HG03442 (cell line): ENCODE measurements around the gene NCAM1.

Source experiments
- ATAC-seq: cut with Tn5 transposase; IDR thresholded peaks from one replicate; pipeline ENCODE4 v1.9.1; 2021; ENCODE audit warnings: mild to moderate bottlenecking, moderate library complexity; ENCODE audit not compliant: unreplicated experiment

Gene NCAM1

DNA sequence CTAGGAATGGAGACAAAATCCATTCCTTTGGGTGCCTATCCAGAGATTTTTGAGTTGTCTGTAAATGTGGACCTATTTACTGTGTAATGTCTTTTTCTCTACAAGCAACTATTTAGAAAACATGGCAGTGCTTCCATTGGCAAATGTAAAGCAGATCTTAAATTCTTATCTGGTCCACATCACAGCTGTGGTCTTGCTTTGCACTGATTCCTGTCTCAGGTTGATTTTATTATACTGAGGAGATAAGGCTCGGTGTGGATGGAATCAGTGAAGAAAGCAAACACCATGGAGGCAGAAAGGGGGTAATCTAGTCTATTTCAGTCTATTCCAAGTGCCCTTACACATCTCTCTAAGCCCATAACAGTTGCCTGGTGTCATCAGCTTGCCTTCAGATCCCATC is 160.5 kb downstream of the NCAM1 start:
- no peak for ATAC-seq

DNA sequence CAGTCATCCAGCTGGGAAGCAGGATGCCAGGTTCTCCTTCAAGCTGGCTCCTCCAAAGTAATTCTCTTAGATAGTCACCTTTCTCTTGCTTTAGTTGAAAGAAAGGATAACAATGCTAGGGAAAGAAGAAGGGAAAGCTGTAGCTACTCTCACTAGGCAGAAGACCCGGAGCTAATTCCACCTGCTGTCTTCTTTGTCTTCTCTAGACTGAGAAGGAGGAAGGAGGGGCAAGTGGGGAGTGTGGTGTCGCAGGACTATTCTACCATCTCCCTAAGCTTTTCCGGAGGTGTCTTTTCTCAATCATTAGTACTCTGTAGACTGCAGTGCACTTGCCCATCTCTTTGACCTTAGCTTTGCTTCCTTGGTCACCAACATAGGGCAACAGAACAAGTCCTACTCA is 162.8 kb downstream of the NCAM1 start:
- ATAC-seq, result no peak

DNA sequence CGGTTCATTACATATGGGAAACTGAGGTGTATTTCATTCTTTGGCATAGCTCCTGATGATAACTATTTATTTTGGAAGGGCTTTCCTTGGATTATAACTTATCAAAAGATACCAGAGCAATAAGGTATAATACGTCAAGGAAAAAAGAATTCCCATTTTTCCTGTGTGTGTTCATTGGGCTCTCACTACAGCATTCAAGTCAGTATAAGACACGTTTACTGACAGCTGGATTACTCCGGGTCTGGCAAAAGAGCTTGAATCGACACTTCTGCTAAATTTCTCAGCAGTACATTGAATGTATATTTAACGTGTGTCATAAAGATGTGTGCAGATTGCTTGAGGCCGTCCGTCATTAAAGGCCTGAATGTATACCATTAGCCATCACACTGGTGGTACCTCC is 163.4 kb downstream of the NCAM1 start:
- ATAC-seq, result no peak

DNA sequence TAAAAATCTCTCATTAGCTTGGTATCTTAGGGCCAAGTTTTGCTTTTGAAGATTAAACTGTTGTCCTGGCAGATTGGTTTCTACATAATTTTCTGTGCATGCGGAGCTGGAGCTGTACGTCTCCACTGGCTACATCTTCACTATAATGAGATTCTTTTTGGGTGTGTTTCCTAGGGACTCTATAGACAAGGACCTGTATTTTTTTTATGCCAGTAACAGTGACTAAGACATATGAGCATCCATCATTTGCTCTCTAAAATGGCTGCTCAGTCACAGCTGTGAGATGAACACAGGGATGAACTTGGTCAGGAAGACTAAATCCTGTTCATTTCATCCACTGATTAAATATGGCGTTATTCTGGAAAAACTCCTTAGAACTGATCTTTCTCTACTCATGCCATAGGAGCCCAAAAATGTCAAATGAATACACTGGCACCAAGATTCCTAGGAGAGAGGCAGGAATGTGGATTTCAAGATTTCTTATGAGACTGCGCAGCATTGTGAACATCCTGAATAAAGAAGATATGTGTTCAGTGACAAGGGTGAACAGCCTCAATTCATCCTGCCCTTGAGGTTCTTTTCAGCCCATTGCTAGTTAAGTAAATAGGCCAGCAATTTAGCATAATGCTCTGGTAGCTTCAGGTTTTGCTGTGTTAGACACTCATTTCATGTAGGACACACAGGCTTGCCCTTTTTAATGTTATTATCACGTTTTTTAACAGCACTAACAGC is 168.2 kb downstream of the NCAM1 start:
- no peak for ATAC-seq

DNA sequence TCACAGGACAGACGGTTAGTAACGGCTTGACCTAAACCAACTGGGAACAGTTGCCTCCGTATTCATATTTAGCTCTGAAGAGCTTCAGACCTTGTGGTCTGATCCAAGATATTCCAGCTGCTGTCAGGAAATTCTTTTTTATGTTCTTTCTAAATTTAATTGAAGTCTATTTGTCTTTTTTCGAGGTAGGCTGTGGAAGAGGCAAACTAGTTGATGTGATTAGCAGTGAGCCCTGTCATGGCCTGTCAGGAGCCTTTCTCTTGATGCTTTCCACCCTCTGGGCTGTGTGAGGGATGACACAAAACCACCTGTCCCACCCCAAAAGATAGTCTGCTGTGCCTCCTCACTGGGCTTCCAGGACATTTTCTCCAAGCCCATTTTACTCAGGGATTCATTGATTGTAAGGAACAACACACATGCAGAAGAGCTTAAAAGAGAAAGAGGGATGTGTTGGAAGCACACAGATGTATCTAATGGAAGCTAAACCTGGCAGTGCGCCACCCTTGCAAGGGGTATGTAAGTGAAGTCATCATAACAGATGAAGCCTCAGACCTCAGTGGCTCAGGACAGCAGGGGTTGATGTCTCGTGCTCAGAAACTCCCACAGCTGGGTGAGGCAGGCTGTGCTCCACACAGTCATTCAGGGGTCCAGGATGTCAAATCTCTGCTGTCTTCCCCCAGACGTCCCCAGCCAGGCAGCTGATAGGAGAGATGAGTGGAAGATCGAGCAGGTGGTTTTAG is 170.0 kb downstream of the NCAM1 start:
- no peak for ATAC-seq

DNA sequence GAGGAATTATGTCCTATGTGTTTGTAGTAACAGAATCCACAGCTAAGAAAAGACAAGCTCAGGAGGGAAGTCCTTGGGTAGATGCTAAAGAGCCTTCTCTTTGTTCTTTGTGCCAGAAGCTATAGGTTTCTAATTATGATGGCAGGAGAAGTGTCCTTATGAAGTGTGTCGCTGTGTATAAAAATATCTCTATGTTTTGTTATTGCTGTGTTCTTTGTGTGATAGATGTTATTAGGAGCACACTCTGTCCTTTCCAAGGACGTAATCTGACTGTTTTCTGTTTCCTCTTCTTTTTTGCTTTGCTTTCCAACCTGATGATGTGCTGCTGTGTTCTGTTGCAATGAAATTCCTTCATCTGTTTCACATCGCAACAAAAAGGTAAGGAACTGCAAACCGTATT is 171.9 kb downstream of the NCAM1 start:
- no peak for ATAC-seq

DNA sequence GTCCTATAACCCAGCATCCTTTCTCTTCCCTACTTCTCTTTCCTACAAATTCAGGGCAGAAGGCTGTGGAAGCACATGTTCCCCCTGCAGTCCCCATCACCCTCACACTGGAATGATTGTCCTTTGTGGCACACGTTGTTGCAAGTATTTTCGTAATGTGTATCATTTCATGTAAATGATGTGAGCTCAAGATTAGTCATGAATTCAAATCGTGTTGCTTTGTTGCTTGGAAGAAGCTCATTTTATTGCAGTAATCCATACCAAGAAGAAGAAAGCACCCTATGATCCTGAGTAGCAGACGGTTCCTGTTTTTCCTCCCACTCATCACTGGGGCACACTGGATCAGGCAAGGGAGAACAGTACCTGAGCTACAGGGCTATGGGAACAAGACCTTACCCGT is 173.4 kb downstream of the NCAM1 start:
- ATAC-seq, result no peak

GRCh38 chr11:113137713-113138529 is 176.7 kb downstream of the NCAM1 start:
- ATAC-seq, result no peak

GRCh38 chr11:113138731-113139130 is 177.5 kb downstream of the NCAM1 start:
- ATAC-seq, result no peak

GRCh38 chr11:113141010-113141409 is 179.8 kb downstream of the NCAM1 start:
- no peak for ATAC-seq

DNA sequence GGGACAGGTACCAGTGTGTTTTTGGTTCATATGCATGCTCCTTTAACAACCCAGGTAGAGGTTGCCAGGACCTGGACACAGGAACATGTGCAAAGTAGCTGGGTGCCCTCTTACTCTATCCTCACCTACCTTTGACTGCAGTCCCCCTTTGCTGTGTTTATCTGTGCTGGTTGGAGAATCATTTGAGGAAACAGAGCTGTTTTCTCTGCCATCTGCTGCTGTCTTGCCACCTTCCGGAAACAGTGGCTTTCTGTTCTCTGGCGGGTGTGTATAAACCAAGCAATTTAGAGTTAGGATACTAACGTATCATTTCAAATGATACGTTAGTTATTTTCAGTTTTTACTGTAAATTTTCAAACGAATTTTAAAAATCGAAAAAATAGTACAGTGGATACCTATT is 181.3 kb downstream of the NCAM1 start:
- no peak for ATAC-seq

GRCh38 chr11:113147249-113147648 is 186.0 kb downstream of the NCAM1 start:
- no peak for ATAC-seq

DNA sequence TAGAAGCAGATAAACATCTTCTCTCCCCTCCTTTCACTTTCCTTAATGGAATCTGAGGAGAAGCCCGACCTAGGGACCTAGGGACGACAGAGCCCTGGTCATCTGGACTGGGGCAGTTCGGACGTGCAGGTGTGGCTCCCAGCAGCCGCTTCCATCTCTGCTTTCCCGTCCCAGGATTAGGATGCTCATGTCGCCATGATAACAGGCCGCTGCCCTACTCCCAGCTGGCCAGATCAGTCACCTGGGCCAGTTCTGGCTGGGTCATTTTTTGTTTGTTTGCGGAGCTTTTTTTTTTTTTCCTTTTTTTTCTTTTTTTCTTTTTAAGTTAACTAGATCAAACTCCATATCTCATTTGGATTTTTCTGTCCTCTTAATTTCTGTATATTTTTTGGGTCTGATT is 186.9 kb downstream of the NCAM1 start:
- no peak for ATAC-seq

DNA sequence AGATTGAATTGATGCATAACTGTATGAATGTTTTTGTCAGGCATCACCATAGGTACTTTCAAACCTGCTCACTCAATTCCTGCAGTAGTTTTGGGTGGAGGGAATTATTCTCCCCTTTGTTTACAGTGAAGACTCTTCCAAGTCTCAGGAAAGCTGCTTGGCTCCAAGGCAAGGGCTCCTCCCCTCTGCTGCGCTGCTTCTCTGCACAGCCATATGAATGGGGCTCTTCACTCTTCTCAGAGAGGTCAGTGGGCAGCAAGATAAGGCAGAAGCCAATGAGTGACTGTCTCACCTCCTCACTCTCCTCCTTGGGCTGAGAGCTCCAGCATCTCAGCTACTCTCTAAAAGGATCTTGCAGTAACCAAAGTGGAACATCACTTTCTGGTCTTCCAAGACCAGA is 187.4 kb downstream of the NCAM1 start:
- no peak for ATAC-seq

DNA sequence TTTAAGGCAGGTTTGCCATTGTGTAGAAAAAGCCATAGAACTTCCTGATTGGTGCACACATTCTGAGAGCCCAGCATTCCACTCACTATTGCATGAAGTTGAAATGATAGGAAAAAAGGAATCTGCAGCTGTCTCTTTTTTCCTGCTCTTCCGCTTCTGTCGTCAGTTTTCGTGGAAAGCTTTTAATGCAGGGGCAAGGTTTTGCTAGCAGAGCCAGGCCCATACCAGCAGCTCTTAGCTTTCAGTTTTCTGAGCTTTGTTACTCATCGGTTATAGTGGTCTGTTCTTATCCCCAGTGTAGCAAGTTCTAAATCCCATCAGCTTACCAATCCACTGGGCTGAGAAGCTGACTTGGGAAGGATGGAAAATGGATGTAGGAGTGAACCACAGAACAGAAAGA is 190.3 kb downstream of the NCAM1 start:
- ATAC-seq, result no peak

GRCh38 chr11:113152500-113152899 is 191.3 kb downstream of the NCAM1 start:
- ATAC-seq, result no peak

GRCh38 chr11:113153847-113154246 is 192.6 kb downstream of the NCAM1 start:
- ATAC-seq, result no peak

DNA sequence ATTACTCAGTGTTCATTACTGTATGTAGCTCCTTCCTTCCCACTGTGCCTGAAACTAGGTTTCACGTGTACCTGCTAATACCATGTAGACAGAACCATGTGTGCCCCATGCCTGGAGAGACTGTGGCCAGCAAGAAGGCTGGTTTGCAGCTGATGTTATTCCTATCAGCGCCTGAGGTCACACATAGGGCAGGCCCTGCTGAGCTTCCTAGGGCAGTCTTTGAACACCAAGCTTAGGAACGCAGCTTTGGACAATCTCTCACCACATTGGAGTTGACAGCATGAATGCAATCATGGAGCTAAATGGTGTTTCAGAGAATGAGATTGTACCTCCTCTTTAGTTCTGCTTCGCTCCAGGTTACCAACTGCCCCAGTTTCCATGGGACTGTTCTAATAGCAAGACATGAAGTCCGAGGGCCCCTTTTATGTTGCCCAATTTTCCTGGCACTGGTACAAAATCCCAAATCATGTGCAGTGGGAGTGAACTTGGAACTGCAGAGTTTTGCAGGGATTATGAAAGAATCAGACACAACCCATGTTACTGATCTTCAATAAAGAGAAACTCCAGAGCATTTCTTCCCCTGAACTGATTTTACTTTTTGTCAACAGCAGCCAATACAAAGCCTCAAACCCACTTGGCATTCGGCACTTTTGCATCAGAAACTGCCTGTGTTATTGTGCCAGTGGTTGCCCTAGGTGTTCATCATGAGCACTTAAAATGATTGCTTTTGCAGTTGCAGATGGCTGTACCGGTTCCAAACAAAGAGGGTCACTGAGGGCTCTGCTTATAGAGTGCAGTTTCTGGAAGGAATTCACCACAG is 199.0 kb downstream of the NCAM1 start:
- no peak for ATAC-seq

DNA sequence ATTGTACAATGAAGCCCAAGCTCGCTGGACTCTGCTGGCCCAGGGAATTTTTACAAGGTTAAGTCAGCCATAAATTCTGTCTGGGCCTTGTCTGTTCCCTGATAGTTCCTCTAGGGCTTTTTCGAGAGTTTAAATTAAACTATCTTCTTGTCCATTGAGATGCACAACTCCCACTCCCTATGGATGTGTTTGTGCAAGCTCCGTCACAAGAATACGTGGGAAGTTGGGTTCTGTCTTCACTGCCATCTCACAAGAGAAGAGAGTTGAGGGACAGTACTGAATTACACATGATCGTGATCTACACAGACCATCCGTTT is 199.5 kb downstream of the NCAM1 start:
- no peak for ATAC-seq

GRCh38 chr11:113161711-113162591 is 200.7 kb downstream of the NCAM1 start:
- ATAC-seq, result no peak
